Caco-2 (cell line): ENCODE data around the gene TNFSF13. TPM values are rescaled to one million over a fixed set of nuclear protein-coding genes. Genes with fewer than 3 reads are reported as not detected.
A peak's percentile ranks its signal among the peaks of the same experiment; 100 is the strongest.

Source experiments
- BruUV-seq: library from RNA; stranded (reverse); fragments of 400-500 nt; replicated peaks from 2 replicates; lab custom pipeline; 2021; lab: Mats Ljungman, UMichigan
- CTCF ChIA-PET: fragments of 300-600 bp; sonication (Branson Sonifier 250); formaldehyde crosslinking; loops from one replicate; lab custom pipeline; 2022; ENCODE audit warnings: antibody characterized with exemption; lab: Charles Lee
- POLR2A ChIA-PET: fragments of 300-600 bp; sonication (Branson Sonifier 250); formaldehyde crosslinking; loops from one replicate; lab custom pipeline; 2022; ENCODE audit warnings: antibody characterized with exemption; lab: Charles Lee
- DNase-seq, 2 experiments: peaks; one replicate each; pipeline versions ENCODE4 v3.0.0 to v3.0.0-alpha.2; 2020 to 2022
- H3K27me3 ChIP-seq: replicated peaks from 2 replicates; pipeline ENCODE4 v1.6.0; 2011; ENCODE audit warnings: low read length; ENCODE audit not compliant: control insufficient read depth, insufficient read depth
- H3K36me3 ChIP-seq: 2 replicates; pipeline ENCODE4 v1.5.1; 2011; ENCODE audit warnings: low read length; ENCODE audit not compliant: control insufficient read depth, insufficient read depth
- H3K4me1 ChIP-seq: fragments of 250-450 bp; sonication (Bioruptor Pico); 2 replicates; pipeline ENCODE4 v1.5.1; 2020; ENCODE audit warnings: mild to moderate bottlenecking
- H3K4me3 ChIP-seq: 2 replicates; pipeline ENCODE4 v1.5.1; 2011; ENCODE audit warnings: low read depth, mild to moderate bottlenecking, control low read depth, low read length
- H3K9me3 ChIP-seq: fragments of 250-450 bp; sonication (Bioruptor Pico); 2 replicates; pipeline ENCODE4 v1.5.1; 2020; ENCODE audit warnings: mild to moderate bottlenecking, moderate library complexity
- H3K27ac Mint-ChIP-seq: one replicate; pipeline ENCODE4 v1.8.0; 2022; ENCODE audit warnings: mixed read lengths; ENCODE audit not compliant: unreplicated experiment
- H3K27me3 Mint-ChIP-seq: one replicate; pipeline ENCODE4 v1.8.0; 2022; ENCODE audit warnings: mixed read lengths; ENCODE audit not compliant: insufficient read depth, unreplicated experiment
- H3K36me3 Mint-ChIP-seq: one replicate; pipeline ENCODE4 v1.8.0; 2022; ENCODE audit warnings: mild to moderate bottlenecking, mixed read lengths; ENCODE audit not compliant: insufficient read depth, unreplicated experiment
- H3K4me1 Mint-ChIP-seq: one replicate; pipeline ENCODE4 v1.8.0; 2022; ENCODE audit warnings: low read depth, mixed read lengths; ENCODE audit not compliant: unreplicated experiment
- H3K4me3 Mint-ChIP-seq: one replicate; pipeline ENCODE4 v1.8.0; 2022; ENCODE audit warnings: mild to moderate bottlenecking, moderate library complexity, mixed read lengths; ENCODE audit not compliant: unreplicated experiment
- H3K9me3 Mint-ChIP-seq: one replicate; pipeline ENCODE4 v1.8.0; 2022; ENCODE audit warnings: mixed read lengths; ENCODE audit not compliant: unreplicated experiment
- CTCF ChIP-seq, 2 experiments: fragments of 200-600 bp in 1 of 2; IDR thresholded peaks; 1 replicate in 1 of 2; 2 replicates in 1 of 2; pipeline versions ENCODE4 v1.5.1 to v1.8.0; 2011 to 2022; ENCODE audit warnings: antibody characterized with exemption in 1 of 2, control low read depth in 1 of 2, inconsistent platforms in 1 of 2, low read depth in 1 of 2, low read length in 1 of 2, mild to moderate bottlenecking in 1 of 2, moderate library complexity in 1 of 2; ENCODE audit not compliant: insufficient read depth in 1 of 2, severe bottlenecking in 1 of 2, unreplicated experiment in 1 of 2
- intact Hi-C: fragments of 100-400 bp; cut with micrococcal nuclease; formaldehyde crosslinking; loops from one replicate; pipeline ENCODE4 v1.10.0; 2022; ENCODE audit not compliant: unreplicated experiment
- total RNA-seq: library from RNA; stranded (reverse); gene quantifications from 2 replicates; pipeline ENCODE4 v1.2.3, GENCODE V29; 2022

Gene TNFSF13
- total RNA-seq, 1 experiment from 2014 or later, result 0.20 TPM

DNA sequence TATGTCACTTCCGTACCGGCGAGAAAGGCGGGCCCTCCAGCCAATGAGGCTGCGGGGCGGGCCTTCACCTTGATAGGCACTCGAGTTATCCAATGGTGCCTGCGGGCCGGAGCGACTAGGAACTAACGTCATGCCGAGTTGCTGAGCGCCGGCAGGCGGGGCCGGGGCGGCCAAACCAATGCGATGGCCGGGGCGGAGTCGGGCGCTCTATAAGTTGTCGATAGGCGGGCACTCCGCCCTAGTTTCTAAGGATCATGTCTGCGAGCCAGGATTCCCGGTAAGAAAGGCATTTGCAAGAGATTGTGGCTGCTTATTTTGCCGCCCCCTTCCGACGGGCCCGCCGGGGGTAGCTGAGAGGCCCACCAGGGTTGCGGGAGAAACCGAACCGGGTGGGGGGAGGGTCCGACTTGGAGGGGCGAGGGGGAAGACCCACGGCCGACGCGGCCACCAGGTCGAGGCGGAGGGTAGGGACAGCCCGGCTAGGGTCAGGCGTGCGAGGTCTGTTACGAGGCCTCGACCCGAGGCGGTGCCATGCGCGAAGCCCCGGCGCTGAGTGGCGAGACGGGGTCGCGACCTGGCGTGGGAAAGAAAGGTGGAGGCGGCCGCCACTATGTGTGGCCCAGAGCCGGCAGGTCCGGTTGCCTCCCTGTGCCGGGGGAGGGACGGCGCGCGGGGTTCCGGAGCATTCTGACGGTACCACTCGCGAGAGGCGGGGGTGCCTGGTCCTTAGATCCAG lies 14.2 kb downstream of the TNFSF13 start:
- peak overlapping the region; percentile 92 for H3K4me3 Mint-ChIP-seq

DNA sequence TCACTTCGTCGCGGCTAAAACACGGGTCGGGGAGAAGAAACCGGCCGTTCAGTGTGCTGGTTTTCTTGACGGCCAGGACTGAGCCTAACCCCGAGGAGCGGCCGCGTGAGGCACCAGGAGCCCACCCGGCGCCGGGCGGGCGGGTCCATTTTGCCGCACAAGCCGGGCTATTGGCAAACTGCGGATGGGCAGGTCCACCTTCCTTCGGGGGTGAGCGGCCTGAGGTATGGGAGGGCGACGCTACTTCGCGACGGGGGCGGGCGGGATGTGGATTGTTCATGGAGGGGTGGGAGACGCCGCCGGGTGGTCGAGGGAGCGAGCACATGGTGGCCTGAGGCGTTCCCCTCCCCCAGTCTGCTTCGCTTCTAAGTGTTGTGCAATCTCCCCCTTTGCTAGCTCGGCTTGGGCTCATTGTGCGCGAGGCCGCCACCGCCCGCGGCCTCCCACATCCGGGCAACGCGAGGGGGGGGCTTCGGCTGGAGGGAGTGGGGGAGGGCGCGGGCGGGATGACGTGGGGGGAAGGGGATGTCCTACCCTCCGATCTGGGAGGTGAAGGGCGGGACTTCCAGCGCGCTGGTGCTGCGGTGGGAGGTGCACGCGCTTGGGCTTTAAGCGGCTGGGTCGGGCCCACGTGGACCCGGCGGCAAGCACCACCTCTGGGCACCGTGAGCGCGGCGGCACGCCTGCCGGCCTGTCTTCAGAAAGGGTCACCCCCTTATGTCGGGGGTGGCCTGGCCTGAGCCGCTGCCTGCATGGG lies 15.0 kb downstream of the TNFSF13 start:
- peak overlapping the region; percentile 99 for H3K27ac Mint-ChIP-seq
- peak; percentile 70 to 72 for DNase-seq

More for the DNA sequence above, 14.2 kb downstream of the TNFSF13 start:
- H3K4me3 ChIP-seq, result peak overlapping the region; percentile 98
- no peaks in the 10 kb centered on the region for H3K27me3 Mint-ChIP-seq
- no peaks in the 10 kb centered on the region for H3K9me3 ChIP-seq
- intact Hi-C loops, result loop anchor here (2.0 to 5.0 kb wide), 2 partner anchors 42 to 90 kb away; partner anchors contain the start of genes FXR2, POLR2A and SLC35G6
- no peak for TF ChIP-seq CTCF (IDR thresholded peaks at IDR 0.05; ENCODE audit: insufficient read depth in 1 of 2, low read depth in 1 of 2, low read length in 1 of 2, severe bottlenecking in 1 of 2, unreplicated experiment in 1 of 2)
- POLR2A ChIA-PET, result interaction anchor here (0.5 to 1.7 kb wide), 7 partner anchors 11 to 343 kb away, joined by 3 to 13 read pairs (median 5); partner anchors contain the start of genes MPDU1, NEURL4, TMEM256 and TP53
- no peaks in the 10 kb centered on the region for H3K27me3 ChIP-seq
- no peaks in the 10 kb centered on the region; the same call in 1 of the 2 replicates for H3K36me3 ChIP-seq
- H3K9me3 Mint-ChIP-seq, result no peaks in the 10 kb centered on the region
- H3K4me1 ChIP-seq, result peaks cover 12% of the 10 kb centered on the region
- H3K27ac Mint-ChIP-seq, result peak overlapping the region; percentile 99
- DNase-seq, result peak; percentile 96
- BruUV-seq, result TSS peak; percentile 9
- H3K36me3 Mint-ChIP-seq, result peaks cover 57% of the 10 kb centered on the region
- CTCF ChIA-PET, result no interaction called here
- peaks cover 1% of the 10 kb centered on the region for H3K4me1 Mint-ChIP-seq

More for the DNA sequence above, 15.0 kb downstream of the TNFSF13 start:
- TF ChIP-seq CTCF (IDR thresholded peaks at IDR 0.05; ENCODE audit: insufficient read depth in 1 of 2, low read depth in 1 of 2, low read length in 1 of 2, severe bottlenecking in 1 of 2, unreplicated experiment in 1 of 2), result no peak
- H3K27me3 Mint-ChIP-seq, result no peaks in the 10 kb centered on the region
- H3K9me3 Mint-ChIP-seq, result no peaks in the 10 kb centered on the region
- H3K4me1 ChIP-seq, result peaks cover 12% of the 10 kb centered on the region
- no peaks in the 10 kb centered on the region for H3K27me3 ChIP-seq
- ChIA-PET CTCF (no interaction called here), POLR2A (interaction anchor here (0.7 to 1.7 kb wide), 5 partner anchors 10 to 342 kb away, joined by 3 to 13 read pairs (median 7); partner anchors contain the start of genes MPDU1, TMEM256, TP53 and ZBTB4)
- peak overlapping the region; percentile 92 for H3K4me3 Mint-ChIP-seq
- no peaks in the 10 kb centered on the region for H3K4me1 Mint-ChIP-seq
- no TSS peak for BruUV-seq
- peak overlapping the region; percentile 98 for H3K4me3 ChIP-seq
- intact Hi-C loops, result loop anchor here (2.0 to 5.0 kb wide), 2 partner anchors 41 to 91 kb away; partner anchors contain the start of genes FXR2, POLR2A and SLC35G6
- no peaks in the 10 kb centered on the region for H3K9me3 ChIP-seq
- H3K36me3 ChIP-seq, result no peaks in the 10 kb centered on the region; the same call in 1 of the 2 replicates
- H3K36me3 Mint-ChIP-seq, result peaks cover 62% of the 10 kb centered on the region
